ENCODE measurements around the gene FBXL4.

Gene FBXL4

DNA sequence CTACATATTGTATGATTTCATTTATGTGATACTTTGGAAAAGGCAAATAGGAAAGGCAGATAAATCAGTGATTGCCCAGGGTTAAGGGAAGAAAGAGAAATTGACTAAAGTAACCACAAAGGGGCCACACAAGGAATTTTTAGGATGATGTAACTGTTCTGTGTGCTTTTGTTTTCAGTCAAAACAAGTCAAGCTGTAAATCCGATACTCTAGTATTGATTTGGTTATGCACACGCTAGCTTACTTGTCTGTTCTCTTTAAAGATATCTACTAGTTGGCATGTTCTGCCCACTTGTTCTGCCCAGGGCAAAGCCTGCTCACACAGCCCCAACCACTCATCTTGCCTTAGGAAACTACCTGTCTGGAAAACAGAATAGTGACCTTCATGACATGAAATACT, 6.4 kb downstream of the FBXL4 start:
- TF ChIP-seq PPARA (CRISPR knock-in tag; IDR thresholded peaks at IDR 0.05; ENCODE audit: borderline replicate concordance) (no peak), POU6F1 (CRISPR knock-in tag; IDR thresholded peaks at IDR 0.05; ENCODE audit: borderline replicate concordance, low read depth) (no peak), PATZ1 (CRISPR knock-in tag; IDR thresholded peaks at IDR 0.05; ENCODE audit: borderline replicate concordance) (no peak), ZNF8 (CRISPR knock-in tag; IDR thresholded peaks at IDR 0.05) (no peak)
- no peak for ATAC-seq

- TF ChIP-seq ARNTL (CRISPR knock-in tag; IDR thresholded peaks at IDR 0.05; ENCODE audit: borderline replicate concordance, low read depth) (no peak), ESRRG (CRISPR knock-in tag; IDR thresholded peaks at IDR 0.05) (no peak), CREB5 (CRISPR knock-in tag; IDR thresholded peaks at IDR 0.05; ENCODE audit: low read depth) (no peak), ZNF70 (CRISPR knock-in tag; IDR thresholded peaks at IDR 0.05) (no peak), RARB (CRISPR knock-in tag; IDR thresholded peaks at IDR 0.05) (no peak), ZC3H10 (CRISPR knock-in tag; IDR thresholded peaks at IDR 0.05) (no peak), ZNF8 (CRISPR knock-in tag; IDR thresholded peaks at IDR 0.05) (no peak), SNAI2 (CRISPR knock-in tag; IDR thresholded peaks at IDR 0.05) (no peak), POU6F1 (CRISPR knock-in tag; IDR thresholded peaks at IDR 0.05; ENCODE audit: borderline replicate concordance, low read depth) (no peak), TOX (CRISPR knock-in tag; IDR thresholded peaks at IDR 0.05; ENCODE audit: borderline replicate concordance) (no peak), ZFP3 (CRISPR knock-in tag; IDR thresholded peaks at IDR 0.05) (no peak), ZNF565 (CRISPR knock-in tag; conservative IDR thresholded peaks at IDR 0.05; ENCODE audit: low read depth) (no peak), CSDC2 (CRISPR knock-in tag; IDR thresholded peaks at IDR 0.05) (no peak), TCF4 (CRISPR knock-in tag; IDR thresholded peaks at IDR 0.05; ENCODE audit: borderline replicate concordance) (no peak), GLIS3 (CRISPR knock-in tag; IDR thresholded peaks at IDR 0.05) (no peak), CSRNP3 (CRISPR knock-in tag; IDR thresholded peaks at IDR 0.05) (no peak), ZFP30 (CRISPR knock-in tag; IDR thresholded peaks at IDR 0.05) (no peak), TSHZ2 (CRISPR knock-in tag; IDR thresholded peaks at IDR 0.05) (no peak)
- no peak for ATAC-seq
Observed at GRCh38 chr6:98937351-98937750, 10.4 kb downstream of the FBXL4 start.

DNA sequence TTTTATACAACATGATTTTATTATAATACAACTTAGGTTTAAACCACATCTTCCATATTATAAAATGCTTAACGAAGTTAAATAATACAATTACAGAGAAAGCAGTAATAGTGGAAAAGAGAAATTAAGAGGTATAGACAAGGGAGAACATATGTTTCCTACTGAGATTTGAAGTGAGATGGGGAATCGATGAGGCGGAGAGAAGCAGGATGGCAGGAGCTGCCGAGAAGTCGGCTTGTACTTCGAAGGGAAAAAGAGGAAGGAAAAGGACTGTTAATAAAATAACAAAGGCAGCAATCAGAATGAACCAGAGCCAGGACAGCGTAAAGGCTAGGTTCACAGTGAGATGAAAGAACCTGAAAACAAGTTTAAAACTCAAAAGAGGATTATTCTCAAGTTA, 15.4 kb downstream of the FBXL4 start:
- ATAC-seq: no peak
- TF ChIP-seq PATZ1 (CRISPR knock-in tag; IDR thresholded peaks at IDR 0.05; ENCODE audit: borderline replicate concordance): no peak
- TF ChIP-seq ZNF565 (CRISPR knock-in tag; conservative IDR thresholded peaks at IDR 0.05; ENCODE audit: low read depth): no peak
- no peak for TF ChIP-seq RARB (CRISPR knock-in tag; IDR thresholded peaks at IDR 0.05)
- TF ChIP-seq CREB5 (CRISPR knock-in tag; IDR thresholded peaks at IDR 0.05; ENCODE audit: low read depth): no peak
- TF ChIP-seq OSR1 (CRISPR knock-in tag; IDR thresholded peaks at IDR 0.05): no peak
- TF ChIP-seq PPARA (CRISPR knock-in tag; IDR thresholded peaks at IDR 0.05; ENCODE audit: borderline replicate concordance): no peak
- no peak for TF ChIP-seq ISL1 (CRISPR knock-in tag; IDR thresholded peaks at IDR 0.05)
- TF ChIP-seq GLIS3 (CRISPR knock-in tag; IDR thresholded peaks at IDR 0.05): no peak
- no peak for TF ChIP-seq SNAI2 (CRISPR knock-in tag; IDR thresholded peaks at IDR 0.05)
- no peak for TF ChIP-seq ZFP3 (CRISPR knock-in tag; IDR thresholded peaks at IDR 0.05)
